Motor neuron (in vitro differentiated cells): ENCODE data around the gene ADRM1. TPM values are rescaled to one million over a fixed set of nuclear protein-coding genes. Genes with fewer than 3 reads are reported as not detected.
A peak's percentile ranks its signal among the peaks of the same experiment; 100 is the strongest.

ENCODE experiments used
- ATAC-seq, 8 experiments: fragments of 200-7000 bp; cut with Tn5 transposase; replicated peaks in 6 of 8; 2 replicates each; pipeline ENCODE4 v1.8.0; 2021; ENCODE audit warnings: mild to moderate bottlenecking in 8 of 8, moderate library complexity in 8 of 8
- H3K27ac ChIP-seq, 2 donors: fragments of 250-450 bp; sonication (Bioruptor Pico); 2 replicates each; pipeline ENCODE4 v1.9.0; 2021; ENCODE audit warnings: antibody characterized with exemption in 2 of 2, mild to moderate bottlenecking in 2 of 2, moderate library complexity in 1 of 2
- H3K4me1 ChIP-seq, 2 donors: fragments of 250-450 bp; sonication (Bioruptor Pico); replicated peaks in 1 of 2; 2 replicates each; pipeline ENCODE4 v1.6.1; 2021; ENCODE audit warnings: antibody characterized with exemption in 2 of 2, mild to moderate bottlenecking in 2 of 2, moderate library complexity in 1 of 2
- H3K4me3 ChIP-seq, 5 donors: fragments of 250-450 bp; sonication (Bioruptor Pico); 2 replicates each; pipeline ENCODE4 v1.9.0; 2021; ENCODE audit warnings: antibody characterized with exemption in 5 of 5, mild to moderate bottlenecking in 5 of 5, moderate library complexity in 4 of 5
- WGBS, 10 experiments: fragments of 450-650 bp; shearing (Covaris generic); methylation state at CpG; one replicate each; pipeline ENCODE4 v1.0.0; 2022; 5-methylcytosine and 5-hydroxymethylcytosine counted together
- in situ Hi-C, 9 experiments: fragments of 400-800 bp; cut with MboI; loops; one replicate each; pipeline ENCODE4 v1.15.0; 2021; ENCODE audit warnings: low sequenced_read_pairs in 9 of 9, low pct_unique_long_range_greater_than_20kb in 2 of 9; ENCODE audit not compliant: unreplicated experiment in 9 of 9
- total RNA-seq, 8 experiments: library from RNA; unstranded; fragments of 300-600 nt; gene quantifications; 2 replicates each; pipeline versions ENCODE4 v1.2.3 to v1.2.4, GENCODE V29; 2022

ADRM1 gene
- total RNA-seq, 8 experiments from 2014 or later, result 42.8 to 151 (median 87.9) TPM

- in situ Hi-C loops, result no loop called here
- H3K27ac ChIP-seq, result no peak overlapping the region
- H3K4me1 ChIP-seq, result no peaks in the 10 kb centered on the region
- H3K4me3 ChIP-seq, result no peak overlapping the region
- 92% methylated on average over 4 of the region's 36 CpGs; no CpG with 5 or more reads in 9 of the 10 experiments for WGBS, 10 experiments
- ATAC-seq, result peak in 3 of 8 experiments; percentile 11 to 41 (median 16)
Measured at GRCh38 chr20:62318400-62319345, 15.9 kb downstream of the ADRM1 start.

DNA sequence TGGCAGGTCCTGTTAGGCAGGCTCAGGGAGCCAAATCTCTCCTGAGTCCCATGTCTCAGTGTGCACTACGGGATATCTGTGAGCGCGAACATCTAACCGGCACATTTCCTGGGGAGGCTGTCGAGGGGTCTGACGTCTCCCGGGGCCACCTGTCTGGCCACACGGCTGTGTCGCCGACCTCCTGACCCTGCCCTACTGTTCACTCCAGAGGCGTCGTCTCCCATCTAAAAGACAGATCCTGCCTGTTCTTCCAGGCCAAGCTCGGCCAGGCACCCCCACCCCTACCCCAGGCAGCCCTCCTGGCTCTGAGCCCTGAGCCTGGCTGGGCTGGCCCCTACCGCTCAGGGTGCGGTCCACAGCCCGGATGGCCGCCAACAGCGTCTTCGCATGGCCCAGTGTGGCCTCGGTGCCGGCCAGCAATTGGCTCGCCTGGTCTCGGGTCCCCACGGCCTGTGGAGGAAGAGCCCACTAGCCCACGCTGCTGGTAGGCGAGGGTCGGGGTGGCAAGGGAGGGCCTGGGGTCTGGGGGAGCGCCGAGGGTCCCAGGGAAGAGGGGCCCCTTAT lies 16.6 kb downstream of the ADRM1 start:
- H3K4me1 ChIP-seq, result no peaks in the 10 kb centered on the region
- no peak overlapping the region for H3K4me3 ChIP-seq
- in situ Hi-C loops, result no loop called here
- no peak overlapping the region for H3K27ac ChIP-seq
- peak in 3 of 8 experiments; percentile 65 to 93 (median 85) for ATAC-seq
- 0 to 80% (median 80%) methylated on average over 1 to 2 of the region's 29 CpGs; no CpG with 5 or more reads in 7 of the 10 experiments for WGBS, 10 experiments

GRCh38 chr20:62320581-62321354 lies 18.0 kb downstream of the ADRM1 start:
- 60 to 95% methylated on average over 1 to 11 of the region's 22 CpGs; no CpG with 5 or more reads in 8 of the 10 experiments for WGBS, 10 experiments
- ATAC-seq, result peak in 3 of 8 experiments; percentile 5 to 31 (median 8)

DNA sequence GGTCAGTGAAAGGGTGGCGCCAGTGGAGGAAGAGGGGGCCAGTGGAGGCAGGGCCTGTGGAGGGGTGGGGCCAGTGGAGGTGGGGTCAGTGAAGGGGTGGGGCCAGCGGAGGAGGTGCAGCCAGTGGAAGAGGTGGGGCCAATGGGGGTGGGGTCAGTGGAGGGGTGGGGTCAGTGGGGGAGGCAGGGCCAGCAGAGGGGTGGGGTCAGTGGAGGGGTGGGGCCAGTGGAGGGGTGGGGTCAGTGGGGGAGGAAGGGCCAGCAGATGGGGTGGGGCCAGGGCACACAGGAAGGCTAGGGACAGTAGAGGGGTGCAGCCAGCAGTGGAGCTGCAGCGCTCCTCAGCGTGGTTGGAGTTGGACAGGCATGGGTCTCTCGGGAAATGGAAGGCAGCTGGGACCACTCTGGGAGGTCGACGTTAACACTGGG lies 18.7 kb downstream of the ADRM1 start:
- in situ Hi-C loops, result no loop called here
- WGBS, 10 experiments, result no CpG with 5 or more reads among the region's 7 CpGs
- H3K4me3 ChIP-seq, result no peak overlapping the region
- no peaks in the 10 kb centered on the region for H3K4me1 ChIP-seq
- H3K27ac ChIP-seq, result no peak overlapping the region
- peak in 4 of 8 experiments; percentile 7 to 19 (median 9) for ATAC-seq

More at GRCh38 chr20:62320581-62321354, 18.0 kb downstream of the ADRM1 start:
- Histone ChIP-seq H3K4me3 (no peak overlapping the region), H3K4me1 (no peaks in the 10 kb centered on the region), H3K27ac (no peak overlapping the region)
- in situ Hi-C loops, result no loop called here

- Histone ChIP-seq H3K4me3 (no peak overlapping the region), H3K4me1 (no peaks in the 10 kb centered on the region), H3K27ac (no peak overlapping the region)
- in situ Hi-C loops, result no loop called here
- 92 to 100% methylated on average over 1 to 2 of the region's 16 CpGs; no CpG with 5 or more reads in 8 of the 10 experiments for WGBS, 10 experiments
- ATAC-seq, result peak in 2 of 8 experiments; percentile 4 to 12
Measured at GRCh38 chr20:62321975-62322374, 19.2 kb downstream of the ADRM1 start.

- no CpG with 5 or more reads among the region's 16 CpGs for WGBS, 10 experiments
- no peak overlapping the region for H3K4me3 ChIP-seq
- H3K27ac ChIP-seq, result no peak overlapping the region
- in situ Hi-C loops, result no loop called here
- peak in 2 of 8 experiments; percentile 13 for ATAC-seq
- no peaks in the 10 kb centered on the region for H3K4me1 ChIP-seq
Measured at GRCh38 chr20:62322492-62323041, 19.8 kb downstream of the ADRM1 start.

DNA sequence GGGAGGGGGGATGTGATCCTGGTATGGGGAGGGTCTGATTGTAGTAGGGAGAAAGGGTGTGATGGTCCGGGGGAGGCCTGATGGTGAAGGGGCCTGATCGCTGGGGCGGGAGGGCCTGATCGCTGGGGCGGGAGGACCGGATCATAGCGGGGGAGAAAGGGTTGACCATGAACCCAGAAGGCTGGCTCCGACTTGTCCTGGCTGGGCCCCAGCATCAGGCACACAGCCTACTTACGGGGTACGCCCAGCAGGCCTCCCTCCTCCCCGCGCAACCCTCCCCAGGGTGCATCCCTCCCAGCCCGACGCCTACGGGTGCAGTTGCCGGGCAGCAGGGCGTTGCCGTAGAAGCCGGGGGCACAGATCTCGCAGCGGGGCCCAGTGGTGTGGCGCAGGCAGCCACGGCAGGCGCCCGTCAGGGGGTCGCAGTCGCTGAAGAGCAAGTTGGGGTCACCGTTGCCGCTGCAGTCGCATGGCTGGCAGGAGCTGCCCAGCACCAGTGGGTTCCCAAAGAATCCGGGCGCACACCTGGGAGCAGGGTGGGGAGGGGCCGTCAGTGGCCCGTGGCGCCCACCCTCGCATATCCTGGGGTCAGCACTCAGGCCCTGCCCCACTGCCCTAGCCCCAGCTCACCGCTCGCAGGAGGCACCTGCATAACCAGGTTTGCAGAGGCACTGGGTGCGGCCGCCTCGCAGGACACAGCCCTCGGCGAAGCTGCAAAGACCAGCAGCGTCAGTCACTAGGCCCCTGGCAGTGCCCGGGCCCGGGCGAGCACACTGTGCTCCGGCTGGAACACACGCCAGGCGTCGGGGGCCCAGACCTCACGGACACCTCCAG lies 20.6 kb downstream of the ADRM1 start:
- ATAC-seq, result no peak
- no peak overlapping the region for H3K27ac ChIP-seq
- WGBS, 10 experiments, result 92 to 95% methylated on average over 5 to 6 of the region's 52 CpGs; no CpG with 5 or more reads in 8 of the 10 experiments
- H3K4me3 ChIP-seq, result no peak overlapping the region
- in situ Hi-C loops, result no loop called here
- H3K4me1 ChIP-seq, result no peaks in the 10 kb centered on the region

- in situ Hi-C loops, result no loop called here
- no peak overlapping the region for H3K27ac ChIP-seq
Measured at GRCh38 chr20:62323980-62324906, 21.4 kb downstream of the ADRM1 start.

GRCh38 chr20:62325172-62325905 lies 22.5 kb downstream of the ADRM1 start:
- 71 to 100% (median 86%) methylated on average over 1 of the region's 14 CpGs; no CpG with 5 or more reads in 4 of the 10 experiments for WGBS, 10 experiments
- in situ Hi-C loops, result no loop called here
- no peak overlapping the region for H3K4me3 ChIP-seq
- H3K4me1 ChIP-seq, result no peaks in the 10 kb centered on the region
- no peak for ATAC-seq
- H3K27ac ChIP-seq, result no peak overlapping the region

More at GRCh38 chr20:62323980-62324906, 21.4 kb downstream of the ADRM1 start:
- 95 to 100% methylated on average over 1 to 4 of the region's 25 CpGs; no CpG with 5 or more reads in 8 of the 10 experiments for WGBS, 10 experiments
- H3K4me3 ChIP-seq, result no peak overlapping the region
- ATAC-seq, result no peak
- no peaks in the 10 kb centered on the region for H3K4me1 ChIP-seq

DNA sequence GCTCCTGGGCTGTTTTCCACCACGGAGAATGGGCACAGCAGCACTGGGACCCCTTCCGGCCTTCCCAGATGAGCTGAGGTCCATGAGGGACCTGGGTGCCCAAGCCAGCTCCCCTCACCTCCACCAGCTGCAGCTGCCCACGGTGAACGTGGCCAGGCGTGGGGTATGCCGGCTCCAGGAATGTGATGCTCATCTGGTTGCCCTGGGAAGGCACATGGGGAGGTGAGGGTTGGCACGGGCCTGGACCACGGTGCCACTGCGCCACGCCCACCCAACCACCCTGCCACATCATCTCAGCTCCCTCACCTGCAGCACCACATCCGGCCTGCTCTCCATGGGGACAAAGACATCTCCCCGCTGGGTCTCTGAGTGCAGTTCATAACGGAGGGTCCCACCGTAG lies 23.8 kb downstream of the ADRM1 start:
- 70 to 89% (median 83%) methylated on average over 2 to 5 of the region's 14 CpGs; no CpG with 5 or more reads in 6 of the 10 experiments for WGBS, 10 experiments
- Histone ChIP-seq H3K4me3 (no peak overlapping the region), H3K4me1 (no peaks in the 10 kb centered on the region), H3K27ac (no peak overlapping the region)
- ATAC-seq, result no peak
- in situ Hi-C loops, result no loop called here
